GM18873 (cell line): Measurements from ENCODE around the gene RAMP1.
"Not testable (repeated sequence)": the region's sequence is repeated elsewhere in the genome, so short reads cannot be mapped to it uniquely, and the experiment has no call there.

Source experiments
- ATAC-seq: cut with Tn5 transposase; IDR thresholded peaks from one replicate; pipeline ENCODE4 v1.9.1; 2021; ENCODE audit warnings: mild to moderate bottlenecking, moderate library complexity, moderate number of reproducible peaks; ENCODE audit not compliant: unreplicated experiment, low FRiP score

Gene RAMP1

GRCh38 chr2:237940828-237941227 lies 81.4 kb downstream of the RAMP1 start:
- no peak for ATAC-seq

- ATAC-seq: no peak
Observed at GRCh38 chr2:237941239-237941638, 81.8 kb downstream of the RAMP1 start.

- ATAC-seq: no peak
Observed at GRCh38 chr2:237942513-237942899, 83.1 kb downstream of the RAMP1 start.

- ATAC-seq: no peak
Observed at GRCh38 chr2:237943395-237944094, 84.1 kb downstream of the RAMP1 start.

GRCh38 chr2:237944302-237944701 lies 84.9 kb downstream of the RAMP1 start:
- no peak for ATAC-seq

GRCh38 chr2:237946423-237946822 lies 87.0 kb downstream of the RAMP1 start:
- ATAC-seq: no peak

- not testable (repeated sequence) for ATAC-seq
Observed at GRCh38 chr2:237951354-237951753, 91.9 kb downstream of the RAMP1 start.

- ATAC-seq: no peak
Observed at GRCh38 chr2:237951878-237952277, 92.5 kb downstream of the RAMP1 start.

GRCh38 chr2:237952851-237953250 lies 93.4 kb downstream of the RAMP1 start:
- no peak for ATAC-seq

- no peak for ATAC-seq
Observed at GRCh38 chr2:237955640-237956401, 96.4 kb downstream of the RAMP1 start.

GRCh38 chr2:237956402-237956736 lies 96.9 kb downstream of the RAMP1 start:
- no peak for ATAC-seq

- no peak for ATAC-seq
Observed at GRCh38 chr2:237961637-237962036, 102.2 kb downstream of the RAMP1 start.
